Measurements from ENCODE around the gene RIN1.
A peak's percentile ranks its signal among the peaks of the same experiment; 100 is the strongest.

RIN1 gene

DNA sequence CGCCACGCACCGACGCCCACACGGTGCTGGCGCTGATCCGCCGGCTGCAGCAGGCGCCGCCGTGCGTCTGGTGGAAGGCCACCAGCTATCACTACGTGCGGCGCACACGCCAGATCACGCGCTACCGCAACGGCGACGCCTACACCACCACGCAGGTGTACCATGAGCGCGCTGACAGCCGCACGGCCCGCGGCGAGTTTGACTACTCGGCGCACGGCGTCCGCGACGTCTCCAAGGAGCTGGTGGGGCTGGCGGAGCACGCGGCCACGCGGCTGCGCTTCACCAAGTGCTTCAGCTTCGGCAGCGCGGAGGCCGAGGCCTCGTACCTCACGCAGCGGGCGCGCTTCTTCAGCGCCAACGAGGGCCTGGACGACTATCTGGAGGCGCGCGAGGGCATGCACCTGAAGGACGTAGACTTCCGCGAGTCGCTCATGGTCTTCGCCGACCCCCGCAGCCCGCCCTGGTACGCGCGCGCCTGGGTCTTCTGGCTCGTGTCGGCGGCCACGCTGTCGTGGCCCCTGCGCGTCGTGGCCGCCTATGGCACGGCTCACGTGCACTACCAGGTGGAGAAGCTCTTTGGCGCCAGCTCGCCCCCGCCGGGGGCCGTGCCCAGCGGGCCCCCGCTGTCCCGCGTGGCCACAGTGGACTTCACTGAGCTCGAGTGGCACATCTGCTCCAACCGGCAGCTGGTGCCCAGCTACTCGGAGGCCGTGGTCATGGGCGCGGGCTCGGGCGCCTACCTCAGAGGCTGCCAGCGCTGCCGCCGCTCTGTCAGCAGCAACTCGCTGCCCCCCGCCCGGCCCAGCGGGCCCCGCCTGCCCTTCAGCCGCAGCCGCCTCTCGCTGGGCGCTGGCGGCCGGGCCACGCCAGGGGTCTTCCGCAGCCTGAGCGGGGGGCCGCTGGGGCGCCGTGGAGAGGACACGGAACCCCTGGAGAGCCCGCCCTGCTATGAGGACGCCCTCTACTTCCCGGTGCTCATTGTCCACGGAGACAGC, 41.3 kb downstream of the RIN1 start:
- DNase-seq (ENCODE audit: low read depth): no peak

DNA sequence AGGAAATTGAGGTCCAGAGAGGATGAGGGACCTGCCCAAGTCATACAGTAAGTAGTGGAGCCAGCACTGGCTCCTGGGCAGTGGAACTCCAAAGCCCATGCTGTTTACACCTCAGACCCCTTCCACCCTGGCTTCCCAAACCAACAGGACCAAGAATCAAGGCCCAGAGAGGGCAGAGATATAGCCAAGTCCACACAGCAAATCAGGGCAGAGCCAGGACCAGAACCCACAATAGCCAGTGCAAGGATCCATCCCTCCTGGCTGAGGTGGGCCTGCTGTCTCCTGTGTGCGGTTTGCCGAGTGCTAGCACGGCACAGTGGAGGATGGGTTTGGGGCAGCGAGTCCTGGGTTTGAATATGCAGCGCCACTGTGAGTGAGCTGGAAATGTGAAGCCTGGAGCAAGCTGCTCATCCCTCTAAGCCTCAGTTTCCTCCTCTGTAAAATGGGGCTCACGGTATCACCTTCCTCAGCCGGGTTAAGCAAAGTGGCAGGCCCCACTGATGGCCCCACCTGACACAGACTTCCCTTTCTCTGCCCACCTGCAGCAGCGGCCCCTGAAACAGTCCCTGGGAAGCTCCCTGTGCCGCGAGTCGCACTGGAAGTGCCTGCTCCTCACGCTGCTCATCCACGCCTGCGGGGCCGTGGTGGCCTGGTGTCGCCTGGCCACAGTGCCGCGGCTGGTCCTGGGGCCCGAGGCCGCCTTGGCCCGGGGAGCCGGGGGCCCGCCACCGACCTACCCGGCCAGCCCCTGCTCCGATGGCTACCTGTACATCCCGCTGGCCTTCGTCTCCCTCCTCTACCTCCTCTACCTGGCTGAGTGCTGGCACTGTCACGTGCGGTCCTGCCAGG, 42.2 kb downstream of the RIN1 start:
- no peak for DNase-seq (ENCODE audit: low read depth)

DNA sequence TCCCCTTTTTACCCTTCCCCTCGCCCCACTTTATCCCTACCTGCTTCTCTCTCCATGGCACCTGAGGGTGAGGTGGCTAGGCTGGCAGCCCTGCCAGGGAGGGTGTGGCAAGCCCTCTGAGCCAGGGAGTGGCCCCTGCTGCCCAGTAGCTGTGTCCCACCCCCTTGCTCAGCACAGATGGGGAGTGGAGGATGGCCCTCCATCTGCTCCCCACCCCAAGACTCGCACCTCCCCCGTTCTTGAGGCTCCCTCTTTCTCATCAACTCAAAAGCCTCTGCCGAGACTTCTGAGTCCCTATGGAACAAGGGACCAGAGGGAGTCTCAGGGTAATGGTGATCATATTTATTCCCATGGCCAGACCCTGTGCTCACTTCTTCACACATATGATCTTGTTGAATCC, 42.9 kb downstream of the RIN1 start:
- no peak for DNase-seq (ENCODE audit: low read depth)

DNA sequence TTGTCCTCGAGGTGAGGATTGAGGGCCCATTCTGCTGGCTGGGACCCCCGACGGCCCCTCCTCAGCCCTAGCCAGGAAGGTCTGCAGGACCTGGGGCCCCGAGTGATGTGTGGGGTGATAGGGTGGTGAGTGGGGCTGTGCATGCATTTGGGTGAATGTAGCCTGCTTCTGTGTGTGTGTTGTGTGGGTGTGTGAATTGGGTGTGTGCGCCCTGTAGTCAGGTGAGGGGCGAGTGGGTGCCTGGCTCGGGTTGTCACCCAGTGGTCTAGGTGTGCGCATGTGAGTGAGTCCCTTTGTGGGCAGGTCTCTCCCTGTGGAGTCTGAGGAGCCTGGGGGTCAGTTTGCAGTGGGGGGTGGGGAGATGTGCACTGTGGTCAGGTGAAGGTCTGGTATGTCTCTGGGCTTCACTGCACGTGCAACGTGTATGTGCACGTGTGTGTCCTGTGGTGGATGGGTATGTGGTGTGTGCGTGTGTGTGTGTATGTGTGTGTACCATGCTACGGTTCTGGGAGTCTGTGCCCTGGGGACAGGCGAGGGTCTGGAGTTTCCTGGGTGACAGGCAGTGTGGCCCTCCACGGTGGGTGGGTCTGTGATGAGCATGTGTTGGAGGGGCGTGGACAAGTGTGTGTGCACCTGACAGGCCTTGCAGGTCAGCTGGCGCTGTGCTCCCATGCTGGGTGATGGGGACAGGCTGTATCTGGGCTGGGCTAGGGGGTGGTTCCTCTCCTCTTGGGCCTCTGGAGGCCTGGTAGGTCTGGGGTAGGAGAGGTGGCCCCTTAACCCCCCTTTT, 43.5 kb downstream of the RIN1 start:
- DNase-seq (ENCODE audit: low read depth): no peak

DNA sequence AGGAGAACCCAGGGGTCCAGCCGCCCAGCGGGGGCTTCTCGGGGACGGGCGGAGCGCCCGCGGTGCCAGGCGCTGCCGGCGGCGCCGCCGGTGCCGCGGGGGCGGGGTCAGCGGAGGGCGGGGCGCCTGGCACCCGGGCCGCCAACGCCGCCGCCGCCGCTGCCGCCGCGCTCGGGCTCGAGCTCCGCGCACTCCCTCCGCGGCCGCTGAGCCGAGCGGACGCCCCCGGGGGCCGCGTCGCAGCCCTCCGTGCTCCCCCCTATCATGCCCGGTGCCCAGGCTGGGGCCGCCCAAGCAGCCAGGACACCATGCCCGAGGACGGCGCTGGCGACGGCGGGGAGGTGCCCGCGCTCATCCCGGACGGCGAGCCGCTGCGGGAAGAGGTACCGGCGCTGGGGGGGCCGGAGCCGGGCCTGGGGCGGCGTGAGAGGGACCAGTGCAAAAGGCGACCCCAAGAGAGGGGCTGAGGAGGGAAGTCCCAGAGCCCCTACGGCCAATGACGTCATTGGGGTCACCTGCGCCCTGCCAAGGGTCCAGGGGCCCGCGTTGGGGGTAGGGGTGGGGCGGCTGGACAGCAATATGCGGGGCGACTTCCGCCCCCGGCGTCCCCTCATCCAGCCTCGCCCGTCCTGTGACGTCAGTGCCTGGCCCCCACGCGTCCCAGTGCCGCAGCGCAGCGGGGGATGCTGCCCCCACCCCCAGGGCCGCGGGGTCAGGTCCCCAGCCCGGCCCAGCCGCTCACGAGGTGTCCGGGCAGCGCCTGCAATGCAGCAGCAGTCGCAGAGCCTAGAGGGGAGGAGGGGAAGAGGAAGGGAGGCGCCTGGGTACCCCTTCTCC, 44.3 kb downstream of the RIN1 start, which contains the start of gene TMEM151A:
TMEM151A (plus strand) TSS at position 189 of the 837 bp plus-strand sequence; CDS start at position 309, 120 bp downstream.
- DNase-seq (ENCODE audit: low read depth): no peak

DNA sequence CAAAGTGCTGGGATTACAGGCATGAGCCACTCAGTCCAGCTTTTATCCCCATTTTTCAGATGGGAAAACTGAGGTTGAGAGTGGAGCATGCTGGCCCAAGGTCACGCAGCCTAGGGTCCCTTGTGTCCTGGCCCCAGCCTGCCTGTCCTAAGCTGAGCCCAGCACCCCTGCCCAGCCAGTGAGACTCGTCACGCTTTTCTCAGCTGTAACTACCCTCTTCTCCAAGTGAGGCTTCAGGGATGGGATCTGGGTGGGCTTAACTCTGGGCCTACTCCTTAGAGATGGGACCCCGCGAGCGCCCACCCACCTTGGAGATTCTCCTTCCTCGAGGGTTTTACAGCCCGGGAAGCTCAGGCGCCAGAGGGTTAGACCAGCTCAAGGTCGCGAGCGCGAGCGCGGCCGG, 44.9 kb downstream of the RIN1 start:
- DNase-seq (ENCODE audit: low read depth): no peak

DNA sequence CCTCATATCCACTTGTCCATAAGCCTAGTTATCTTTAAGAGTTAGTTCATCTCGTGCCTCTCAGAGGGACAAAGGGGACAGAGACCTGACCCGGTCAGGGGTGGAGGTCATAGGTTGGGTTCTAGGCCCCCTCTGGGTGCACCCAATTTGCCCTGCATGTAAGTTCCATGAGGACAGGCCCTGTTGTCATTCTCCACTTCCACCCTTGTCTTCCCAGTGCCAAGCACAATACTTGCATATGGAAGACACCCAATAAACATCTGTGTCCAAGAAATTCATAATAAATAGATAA, 46.0 kb downstream of the RIN1 start:
- DNase-seq (ENCODE audit: low read depth): no peak

DNA sequence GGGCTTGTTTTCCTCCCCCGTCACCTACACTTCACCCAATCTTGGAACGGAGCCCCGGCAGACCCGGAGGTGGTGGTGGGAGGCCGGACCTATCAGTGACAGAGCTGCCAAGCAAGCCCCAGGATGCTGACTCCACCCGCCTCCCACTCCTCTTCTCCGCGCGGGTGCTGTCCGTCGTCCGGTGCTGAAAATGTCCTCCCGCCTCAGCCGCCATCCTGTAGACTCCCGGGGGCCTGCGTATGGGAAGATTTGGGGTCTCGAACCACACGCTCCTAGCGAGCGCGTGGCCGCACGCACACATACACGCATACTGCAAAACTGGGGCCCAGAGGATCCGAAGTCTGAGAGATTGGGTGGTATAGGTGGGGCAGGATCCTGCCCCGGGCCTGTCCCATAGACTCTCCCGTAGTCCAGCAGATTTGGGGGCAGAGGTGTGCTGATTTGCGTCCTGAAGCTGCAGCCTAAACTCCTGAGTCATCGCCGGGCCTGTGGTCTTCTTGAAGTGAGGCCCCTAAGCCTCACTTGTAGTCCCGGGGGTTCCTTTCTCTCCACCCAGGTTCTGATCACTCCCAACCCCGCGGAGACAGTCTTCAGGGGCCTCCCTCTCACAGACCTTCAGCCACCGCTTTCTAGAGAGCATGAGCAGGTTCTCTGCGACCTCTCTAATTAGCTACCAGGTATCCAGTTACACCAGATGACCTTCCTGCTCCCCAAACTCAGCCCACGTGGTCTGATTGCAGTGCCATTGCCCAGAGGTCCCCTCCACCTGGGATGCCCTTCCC, 46.5 kb downstream of the RIN1 start:
- no peak for DNase-seq (ENCODE audit: low read depth)

DNA sequence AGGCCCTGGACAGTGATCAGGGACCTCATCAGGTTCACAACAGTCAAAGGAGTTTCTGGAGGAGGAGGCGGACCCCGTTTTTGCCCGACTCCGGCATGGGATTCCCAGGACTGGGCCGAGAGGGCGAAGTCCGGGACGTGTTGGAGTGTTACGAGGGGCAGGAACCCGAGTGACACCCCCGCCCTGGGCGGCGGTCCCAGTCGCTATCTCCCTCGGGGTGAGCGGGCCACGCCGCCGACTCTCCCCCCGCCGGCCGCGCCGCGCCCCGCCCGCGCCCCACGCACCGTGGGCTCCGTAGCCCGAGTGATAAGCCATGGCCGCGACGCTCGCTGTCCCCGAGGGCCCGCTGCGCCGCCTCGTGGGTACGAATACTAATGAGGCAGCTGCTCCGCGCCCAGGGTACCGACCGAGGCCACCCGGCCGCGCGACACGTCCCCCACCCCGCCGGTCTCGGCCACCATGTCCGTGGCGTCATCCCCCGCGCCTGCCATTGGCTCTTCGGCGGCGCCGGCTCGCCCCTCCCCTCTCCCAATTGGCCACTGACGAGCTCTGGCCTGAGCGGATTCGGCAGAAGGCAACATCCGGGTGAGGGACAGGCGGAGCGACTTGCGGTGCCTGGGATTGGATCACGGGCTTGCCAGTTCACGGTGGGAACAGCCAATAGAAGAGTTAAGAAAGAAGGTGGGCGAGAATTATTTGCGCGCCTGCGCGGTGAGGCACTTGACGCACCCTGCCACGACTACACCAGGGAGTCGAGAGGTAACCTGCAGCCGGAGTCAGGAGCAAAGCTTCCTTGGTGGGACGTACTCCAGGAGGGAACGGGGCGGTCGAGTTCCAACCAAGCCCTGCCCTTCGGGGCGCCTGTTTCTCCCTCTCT, 47.3 kb downstream of the RIN1 start, which contains the start of gene YIF1A:
YIF1A (minus strand) TSS at position 473 of the 877 bp plus-strand sequence; CDS start at position 315, 158 bp downstream.
- DNase-seq (ENCODE audit: low read depth): peak; percentile 99

DNA sequence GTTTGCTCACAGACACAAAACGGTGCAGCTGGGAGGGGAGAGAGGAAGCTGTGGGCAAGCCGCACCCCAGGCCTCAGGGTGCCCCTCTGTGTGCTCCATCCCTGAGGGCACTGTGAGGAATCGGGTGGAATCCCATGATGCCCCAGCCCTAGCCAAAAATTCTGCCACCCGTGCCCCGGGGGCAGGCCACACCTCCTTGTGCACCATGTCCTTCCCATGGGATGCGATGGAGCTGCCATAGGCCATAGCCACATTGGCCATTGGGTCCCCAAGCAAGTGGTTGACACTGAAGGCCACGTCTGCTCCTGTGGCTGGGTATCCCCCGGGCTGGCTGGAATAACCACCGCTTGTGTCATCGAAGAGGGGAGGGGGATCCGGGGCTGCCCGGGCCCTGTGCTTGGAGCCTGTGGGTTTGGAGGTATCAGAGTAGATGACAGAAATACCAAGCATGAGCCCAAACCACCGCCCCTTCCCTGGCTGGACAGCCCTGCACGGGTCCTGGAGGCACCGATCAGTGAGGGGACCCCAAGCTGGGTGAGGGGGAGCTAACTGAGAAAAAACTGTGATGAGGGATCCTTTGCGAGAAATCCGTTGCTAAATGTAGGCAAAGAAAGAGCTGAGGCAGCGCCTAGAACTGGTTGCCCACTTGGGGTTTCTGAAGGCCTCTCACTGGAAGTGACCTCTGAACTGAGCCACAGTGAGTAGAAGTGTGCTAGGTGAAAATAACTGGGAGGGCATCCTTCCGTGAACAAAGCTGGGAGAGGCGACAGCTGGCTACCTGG, 48.2 kb downstream of the RIN1 start:
- no peak for DNase-seq (ENCODE audit: low read depth)

DNA sequence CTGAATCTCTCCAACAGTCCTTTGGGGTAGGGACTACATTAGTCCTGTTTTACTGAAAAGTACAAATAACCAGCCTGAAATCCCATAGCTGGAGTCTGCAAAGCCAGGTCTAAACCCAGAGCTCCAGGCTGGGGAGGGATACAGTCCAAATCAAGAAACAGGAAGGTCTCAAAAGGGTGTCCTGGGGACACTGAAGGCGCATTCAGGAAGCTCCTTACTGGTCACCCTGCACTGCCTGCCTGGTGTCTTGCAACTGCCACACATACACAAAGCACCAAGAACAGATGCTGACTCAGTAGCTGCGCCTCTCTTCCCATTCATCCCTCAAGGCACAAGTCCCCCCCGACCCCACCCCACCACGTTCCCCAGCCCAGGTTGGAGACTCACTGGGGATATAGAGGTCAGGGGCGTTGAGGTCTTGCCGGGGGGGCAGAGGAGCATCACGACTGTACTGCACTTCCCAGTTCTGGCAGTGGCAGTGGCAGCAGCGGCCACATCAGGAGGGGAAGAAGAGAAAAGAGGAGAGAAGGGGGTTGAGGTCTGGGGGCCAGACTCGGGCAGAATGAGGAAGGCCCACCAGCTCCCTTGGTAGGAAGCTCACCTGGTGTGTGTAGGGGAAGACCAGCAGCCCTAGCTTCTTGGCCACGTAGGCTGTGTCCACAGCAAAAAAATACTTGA, 48.9 kb downstream of the RIN1 start:
- DNase-seq (ENCODE audit: low read depth): no peak

DNA sequence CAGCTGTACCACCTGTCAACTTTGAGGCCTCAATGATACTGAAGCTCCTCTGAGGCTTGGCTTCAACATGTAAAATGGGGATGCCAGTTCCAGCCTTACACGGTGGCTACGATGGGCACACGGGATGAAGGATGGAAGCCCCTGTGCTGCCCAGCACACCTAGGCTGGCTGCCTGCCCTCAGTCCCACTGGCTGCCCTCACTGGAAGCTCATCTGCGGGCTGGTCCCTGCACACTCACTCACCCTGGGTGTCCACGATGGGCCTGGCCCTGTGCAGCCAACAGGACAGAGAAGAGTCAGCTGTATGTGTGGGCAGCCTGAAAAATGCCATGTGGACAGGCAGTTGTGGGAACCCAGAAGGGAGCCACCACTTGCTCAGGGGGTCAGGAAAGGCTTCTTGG, 49.5 kb downstream of the RIN1 start:
- DNase-seq (ENCODE audit: low read depth): no peak

DNA sequence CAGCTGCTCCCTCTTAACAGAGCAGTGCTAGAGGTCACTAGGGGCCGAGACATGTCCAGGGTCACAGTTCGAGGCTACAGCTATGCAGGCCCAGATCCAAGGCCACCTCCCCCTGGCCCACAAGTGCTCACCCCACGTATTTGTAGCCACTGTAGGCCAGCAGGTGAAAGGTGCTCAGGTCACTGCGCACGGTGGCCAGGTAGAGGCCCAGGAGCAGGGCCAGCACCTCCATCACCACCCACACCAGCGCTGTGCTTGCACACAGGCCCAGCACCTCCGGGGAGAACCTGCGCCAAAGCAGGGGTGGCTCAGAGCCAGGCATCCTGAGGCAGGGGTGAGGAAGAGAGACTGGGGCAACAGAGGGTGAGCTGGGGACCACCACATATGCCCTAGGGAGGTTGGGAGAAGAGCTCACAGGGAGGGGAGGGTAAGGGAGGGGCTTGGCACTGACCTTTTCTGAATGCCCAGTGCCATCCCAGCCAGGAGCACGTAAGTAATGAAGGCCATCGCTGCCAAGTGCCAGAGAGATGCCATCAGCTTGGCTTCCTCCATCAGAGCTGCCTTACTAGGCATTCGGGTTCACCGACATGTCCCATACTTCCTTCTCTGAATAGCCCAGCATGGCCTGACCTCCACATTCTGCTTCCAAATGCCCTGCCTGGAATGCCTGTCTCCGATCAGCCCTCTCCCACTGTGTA, 50.8 kb downstream of the RIN1 start:
- DNase-seq (ENCODE audit: low read depth): no peak

DNA sequence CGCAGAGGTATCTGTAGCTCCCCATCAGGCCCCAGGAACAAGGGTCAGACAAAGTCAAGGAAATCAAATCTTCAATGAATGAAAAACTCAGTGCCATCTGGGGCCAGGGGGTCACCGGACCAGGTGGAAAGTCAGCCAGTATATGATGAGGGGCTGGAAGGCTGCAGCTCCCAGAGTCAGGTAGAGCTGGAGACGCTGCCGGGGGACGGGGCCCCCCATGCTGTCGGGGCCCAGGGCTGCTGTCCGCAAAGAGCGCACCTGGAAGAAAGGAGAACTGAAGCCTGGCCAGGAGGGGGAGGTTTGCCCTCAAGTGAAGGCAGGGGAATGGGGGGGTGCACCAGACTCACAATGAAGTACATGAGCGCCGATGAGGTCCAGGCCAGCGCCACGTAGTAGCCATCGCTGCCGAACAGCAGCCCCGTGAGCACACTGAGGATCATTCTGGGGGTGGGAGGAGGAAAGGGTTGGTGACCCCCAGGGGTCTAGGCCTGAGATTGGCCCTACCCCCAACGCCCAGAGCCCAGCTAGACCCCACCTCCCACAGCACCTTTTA, 51.6 kb downstream of the RIN1 start:
- no peak for DNase-seq (ENCODE audit: low read depth)

DNA sequence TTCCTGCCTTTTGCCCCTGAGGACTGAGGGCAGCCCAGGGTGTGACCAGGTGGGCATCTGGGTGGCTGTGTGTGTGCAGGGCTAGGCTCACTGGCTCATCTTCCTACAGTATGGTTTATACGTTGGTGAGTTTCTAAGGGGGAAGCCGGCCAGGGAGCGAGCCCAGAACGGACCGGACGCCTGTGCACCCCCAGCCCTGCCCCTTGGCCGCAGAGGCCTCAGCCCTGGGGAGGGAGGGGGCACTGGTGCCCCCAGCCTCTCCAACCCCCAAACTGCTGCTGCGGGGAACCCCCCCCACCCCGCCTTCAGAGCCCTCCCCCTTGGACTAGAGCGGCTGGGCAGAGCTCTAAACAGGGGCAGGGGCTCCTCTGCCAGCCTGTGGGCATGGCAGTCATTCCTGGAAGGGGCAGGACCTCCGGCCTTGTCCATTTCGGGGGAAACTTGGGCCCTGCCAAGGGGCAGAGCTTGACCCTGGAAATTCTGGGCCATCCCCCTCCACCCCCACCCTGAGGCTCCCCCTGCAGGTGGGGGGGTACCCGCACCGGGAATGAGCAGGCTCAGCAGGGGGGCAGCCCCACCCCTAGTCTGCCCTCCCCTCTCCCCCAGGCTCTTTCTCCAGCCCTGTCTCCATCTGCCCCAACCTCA, 52.7 kb downstream of the RIN1 start:
- no peak for DNase-seq (ENCODE audit: low read depth)
